GM12892 (cell line): ENCODE data around the gene TCP1.
A peak's percentile ranks its signal among the peaks of the same experiment; 100 is the strongest.
"Not testable (repeated sequence)": the region's sequence is repeated elsewhere in the genome, so short reads cannot be mapped to it uniquely, and the experiment has no call there.

Experiments used
- DNase-seq: peaks from one replicate; pipeline ENCODE4 v3.0.0; 2011; ENCODE audit not compliant: insufficient read length
- FAIRE-seq: peaks from 2 replicates; lab custom pipeline; 2011; peaks lifted over from hg19 to GRCh38; lab: Jason Lieb, UNC
- POLR2A ChIP-seq: IDR thresholded peaks from 2 replicates; pipeline ENCODE4 v1.6.1; 2011; ENCODE audit warnings: low read depth, low read length, control low read depth
- POLR2AphosphoS5 ChIP-seq: IDR thresholded peaks from 2 replicates; pipeline ENCODE4 v1.6.1; 2011; ENCODE audit warnings: low read depth, low read length, control low read depth
- TAF1 ChIP-seq: IDR thresholded peaks from 2 replicates; pipeline ENCODE4 v1.6.1; 2011; ENCODE audit warnings: low read depth, mild to moderate bottlenecking, control low read depth, low read length, borderline replicate concordance

Gene TCP1

GRCh38 chr6:159826968-159827647 is 37.7 kb upstream of the TCP1 start:
- TF ChIP-seq TAF1 (no peak), POLR2AphosphoS5 (no peak), POLR2A (no peak)
- DNase-seq, result no peak
- FAIRE-seq, result no peak

GRCh38 chr6:159826004-159826403 is 36.6 kb upstream of the TCP1 start:
- FAIRE-seq, result no peak
- TF ChIP-seq POLR2AphosphoS5 (no peak), TAF1 (no peak), POLR2A (no peak)
- DNase-seq, result no peak

GRCh38 chr6:159824690-159825089 is 35.3 kb upstream of the TCP1 start:
- FAIRE-seq, DNase-seq: not testable (repeated sequence)

GRCh38 chr6:159823953-159824352 is 34.6 kb upstream of the TCP1 start:
- DNase-seq (no peak), FAIRE-seq (no peak)
- TF ChIP-seq TAF1, result no peak
- no peak for TF ChIP-seq POLR2AphosphoS5
- no peak for TF ChIP-seq POLR2A

- DNase-seq (no peak), FAIRE-seq (no peak)
- TF ChIP-seq TAF1 (no peak), POLR2AphosphoS5 (no peak), POLR2A (no peak)
These were observed 32.3 kb upstream of the TCP1 start for GRCh38 chr6:159821726-159822125.

GRCh38 chr6:159821122-159821521 is 31.7 kb upstream of the TCP1 start:
- TF ChIP-seq POLR2AphosphoS5, result no peak
- no peak for TF ChIP-seq POLR2A
- no peak for TF ChIP-seq TAF1
- no peak for FAIRE-seq
- DNase-seq, result no peak

DNA sequence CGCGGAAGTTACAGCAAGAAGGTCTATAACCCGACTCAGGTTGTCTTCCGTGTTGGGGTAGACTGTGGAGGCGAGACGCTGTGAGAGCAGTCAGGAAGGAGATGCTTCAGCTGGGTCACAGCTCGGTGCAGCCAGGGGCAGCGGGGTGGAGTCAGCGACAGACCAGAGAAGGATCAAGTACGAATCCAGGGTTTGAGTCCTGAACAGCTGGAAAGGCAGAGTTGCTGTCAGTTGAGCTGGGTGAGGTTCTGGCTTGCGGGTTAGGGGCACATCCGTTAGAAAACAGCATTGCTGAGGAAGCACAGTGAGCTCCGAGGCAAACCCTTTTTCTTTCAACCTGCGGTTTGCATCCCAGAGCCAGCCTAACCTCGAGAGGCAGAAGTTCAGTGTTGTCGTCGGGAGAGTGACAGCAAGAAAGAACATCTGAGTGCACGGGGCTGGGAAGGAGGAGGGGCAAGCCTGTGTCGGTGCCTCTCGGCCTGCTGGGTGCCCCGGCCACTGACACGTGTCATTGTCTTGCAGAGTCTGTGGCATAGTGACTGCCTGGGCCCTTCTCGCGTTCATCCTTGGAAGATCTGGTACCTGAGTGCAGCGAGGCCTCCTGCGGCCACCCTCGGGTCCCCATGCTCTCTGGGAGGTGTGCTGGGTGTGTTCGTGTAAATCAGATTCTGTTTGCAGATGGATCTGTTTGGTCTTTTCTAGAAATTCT is 30.7 kb upstream of the TCP1 start:
- DNase-seq (peak; percentile 39), FAIRE-seq (peak; percentile 70)
- TF ChIP-seq TAF1 (no peak), POLR2A (no peak), POLR2AphosphoS5 (no peak)

- DNase-seq (no peak), FAIRE-seq (no peak)
- TF ChIP-seq TAF1, result no peak
- no peak for TF ChIP-seq POLR2AphosphoS5
- no peak for TF ChIP-seq POLR2A
These were observed 29.7 kb upstream of the TCP1 start for GRCh38 chr6:159819098-159819497.

GRCh38 chr6:159817951-159818739 is 28.7 kb upstream of the TCP1 start:
- FAIRE-seq (no peak), DNase-seq (no peak)
- TF ChIP-seq POLR2A, result no peak
- TF ChIP-seq POLR2AphosphoS5, result no peak

DNA sequence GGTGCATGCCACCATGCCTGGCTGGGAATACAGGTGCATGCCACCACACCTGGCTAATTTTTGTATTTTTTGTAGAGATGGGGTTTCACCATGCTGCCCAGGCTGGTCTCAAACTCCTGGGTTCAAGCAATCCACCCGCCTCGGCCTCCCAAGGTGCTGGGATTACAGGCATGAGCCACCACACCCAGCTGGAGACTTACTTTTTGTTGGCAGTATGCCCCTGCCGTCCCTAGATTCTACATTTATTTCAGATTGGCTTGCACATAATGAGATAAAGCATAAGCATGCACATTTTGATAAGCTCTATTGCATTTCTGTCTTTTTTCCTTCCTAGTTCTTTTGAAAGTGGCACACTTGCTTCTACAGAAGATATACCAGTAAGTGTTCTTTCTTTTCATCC is 27.4 kb upstream of the TCP1 start:
- FAIRE-seq, DNase-seq: not testable (repeated sequence)

- DNase-seq (no peak), FAIRE-seq (no peak)
- TF ChIP-seq TAF1, result no peak
- no peak for TF ChIP-seq POLR2AphosphoS5
These were observed 26.0 kb upstream of the TCP1 start for GRCh38 chr6:159815410-159815809.

GRCh38 chr6:159813781-159814180 is 24.4 kb upstream of the TCP1 start:
- no peak for FAIRE-seq
- no peak for DNase-seq
- TF ChIP-seq POLR2AphosphoS5, result no peak
- no peak for TF ChIP-seq POLR2A
- no peak for TF ChIP-seq TAF1

DNA sequence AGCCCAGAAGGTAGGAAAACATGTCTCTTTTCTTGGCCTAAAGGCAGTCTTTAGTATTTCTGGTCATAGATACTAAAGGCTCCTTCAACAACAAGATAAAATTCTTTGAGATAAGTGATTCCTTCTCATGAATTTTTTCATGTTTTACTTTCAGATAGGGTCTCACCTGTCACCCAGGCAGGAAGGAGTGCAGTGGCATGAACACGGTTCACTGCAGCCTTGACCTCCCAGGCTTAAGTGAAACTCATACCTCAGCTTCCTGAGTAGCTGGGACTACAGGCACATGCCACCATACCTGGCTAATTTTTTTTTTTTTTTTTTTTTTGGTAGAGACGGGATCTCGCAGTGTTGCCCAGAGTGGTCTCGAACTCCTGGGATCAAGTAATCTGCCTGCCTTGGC is 19.7 kb upstream of the TCP1 start:
- FAIRE-seq (no peak), DNase-seq (no peak)
- TF ChIP-seq POLR2AphosphoS5 (no peak), TAF1 (no peak), POLR2A (no peak)

- no peak for FAIRE-seq
- TF ChIP-seq TAF1 (no peak), POLR2AphosphoS5 (no peak), POLR2A (no peak)
These were observed 19.2 kb upstream of the TCP1 start for GRCh38 chr6:159808647-159809046.

More at GRCh38 chr6:159808647-159809046, 19.2 kb upstream of the TCP1 start:
- no peak for DNase-seq
